ENCODE results near the gene KRTAP26-1.

KRTAP26-1 gene

DNA sequence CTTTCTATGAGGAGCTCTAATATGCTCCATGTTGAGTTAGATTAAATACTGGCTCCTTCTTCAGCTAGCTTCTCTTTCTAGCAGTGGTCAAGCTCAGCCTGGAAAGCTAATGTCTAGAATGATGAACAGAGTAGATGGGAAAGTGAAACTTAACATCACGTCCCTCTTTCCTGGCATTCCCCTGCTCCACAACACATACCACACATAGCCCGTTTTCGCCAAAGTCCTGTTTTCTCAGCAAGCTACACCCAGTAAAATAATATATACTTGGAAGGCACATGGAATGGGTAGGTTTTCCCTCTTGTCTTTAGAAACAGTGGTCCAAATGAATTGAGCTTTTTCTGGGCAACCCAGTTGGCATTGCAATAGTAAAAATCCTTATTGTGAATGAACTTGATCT, 13.6 kb upstream of the KRTAP26-1 start:
- TF ChIP-seq, protein P1, sequence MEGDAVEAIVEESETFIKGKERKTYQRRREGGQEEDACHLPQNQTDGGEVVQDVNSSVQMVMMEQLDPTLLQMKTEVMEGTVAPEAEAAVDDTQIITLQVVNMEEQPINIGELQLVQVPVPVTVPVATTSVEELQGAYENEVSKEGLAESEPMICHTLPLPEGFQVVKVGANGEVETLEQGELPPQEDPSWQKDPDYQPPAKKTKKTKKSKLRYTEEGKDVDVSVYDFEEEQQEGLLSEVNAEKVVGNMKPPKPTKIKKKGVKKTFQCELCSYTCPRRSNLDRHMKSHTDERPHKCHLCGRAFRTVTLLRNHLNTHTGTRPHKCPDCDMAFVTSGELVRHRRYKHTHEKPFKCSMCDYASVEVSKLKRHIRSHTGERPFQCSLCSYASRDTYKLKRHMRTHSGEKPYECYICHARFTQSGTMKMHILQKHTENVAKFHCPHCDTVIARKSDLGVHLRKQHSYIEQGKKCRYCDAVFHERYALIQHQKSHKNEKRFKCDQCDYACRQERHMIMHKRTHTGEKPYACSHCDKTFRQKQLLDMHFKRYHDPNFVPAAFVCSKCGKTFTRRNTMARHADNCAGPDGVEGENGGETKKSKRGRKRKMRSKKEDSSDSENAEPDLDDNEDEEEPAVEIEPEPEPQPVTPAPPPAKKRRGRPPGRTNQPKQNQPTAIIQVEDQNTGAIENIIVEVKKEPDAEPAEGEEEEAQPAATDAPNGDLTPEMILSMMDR (IDR thresholded peaks at IDR 0.05; ENCODE audit: borderline replicate concordance, control extremely low read depth, extremely low read depth, insufficient read depth, missing control alignments): no peak
- in situ Hi-C loops (cut with MboI; ENCODE audit: low sequenced_read_pairs, unreplicated experiment): no loop called here
- DNase-seq (ENCODE audit: low spot score): no peak

DNA sequence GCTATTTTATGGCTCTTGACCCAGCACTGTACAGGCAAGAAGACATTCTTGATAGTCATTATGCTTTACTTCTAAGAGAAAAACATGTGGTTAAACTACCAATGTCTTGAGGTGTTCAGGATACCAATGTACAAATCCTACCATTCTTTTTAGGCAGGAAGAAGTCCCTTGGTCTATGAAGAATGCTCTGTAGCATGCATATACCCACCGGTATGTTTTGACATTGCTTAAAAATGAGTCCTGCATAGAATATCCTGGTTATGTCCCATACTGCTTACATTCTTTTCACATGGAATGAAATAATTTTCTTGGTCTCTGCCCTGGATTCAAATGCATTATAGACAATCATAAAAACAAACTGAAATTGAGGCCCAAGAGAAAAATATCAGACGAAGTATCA, 12.6 kb upstream of the KRTAP26-1 start:
- TF ChIP-seq, protein P1 (IDR thresholded peaks at IDR 0.05; ENCODE audit: borderline replicate concordance, control extremely low read depth, extremely low read depth, insufficient read depth, missing control alignments): no peak

DNA sequence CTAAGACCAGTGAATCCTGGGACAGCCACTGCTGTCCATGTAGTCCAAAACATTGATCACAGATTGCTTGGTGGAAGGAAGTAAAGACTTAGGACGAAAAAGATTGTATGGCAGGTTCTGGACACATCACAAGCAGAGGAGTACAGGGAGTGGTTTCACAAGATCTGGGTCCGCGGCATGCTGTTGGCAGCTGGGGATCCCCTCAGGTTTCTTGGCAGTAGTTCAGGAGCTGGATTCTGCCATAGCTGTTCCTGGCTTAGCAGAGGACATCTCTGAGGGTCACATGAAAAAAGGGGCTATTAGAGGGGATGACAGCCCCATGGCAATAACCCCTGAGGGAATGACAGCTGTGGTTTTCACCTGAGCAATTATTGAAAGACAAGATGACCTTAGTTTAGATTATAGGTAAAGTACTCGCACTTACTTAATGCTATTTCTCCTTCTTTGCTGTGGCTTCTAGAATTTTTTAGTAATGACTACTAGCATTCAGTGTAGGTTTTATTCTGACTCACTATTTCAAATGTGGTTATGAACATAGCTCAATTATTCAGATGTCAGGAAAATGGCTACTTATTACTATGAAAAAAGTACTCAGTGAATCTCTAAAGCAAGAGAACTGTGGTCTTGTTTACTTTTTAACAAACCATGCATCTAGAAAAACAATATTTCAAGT, 9.2 kb upstream of the KRTAP26-1 start:
- in situ Hi-C loops (cut with MboI; ENCODE audit: low sequenced_read_pairs, unreplicated experiment): no loop called here
- DNase-seq (ENCODE audit: low spot score): no peak
- TF ChIP-seq, protein P1 (IDR thresholded peaks at IDR 0.05; ENCODE audit: borderline replicate concordance, control extremely low read depth, extremely low read depth, insufficient read depth, missing control alignments): no peak

More for the DNA sequence above, 12.6 kb upstream of the KRTAP26-1 start:
- in situ Hi-C loops (cut with MboI; ENCODE audit: low sequenced_read_pairs, unreplicated experiment): no loop called here
- no peak for DNase-seq (ENCODE audit: low spot score)

DNA sequence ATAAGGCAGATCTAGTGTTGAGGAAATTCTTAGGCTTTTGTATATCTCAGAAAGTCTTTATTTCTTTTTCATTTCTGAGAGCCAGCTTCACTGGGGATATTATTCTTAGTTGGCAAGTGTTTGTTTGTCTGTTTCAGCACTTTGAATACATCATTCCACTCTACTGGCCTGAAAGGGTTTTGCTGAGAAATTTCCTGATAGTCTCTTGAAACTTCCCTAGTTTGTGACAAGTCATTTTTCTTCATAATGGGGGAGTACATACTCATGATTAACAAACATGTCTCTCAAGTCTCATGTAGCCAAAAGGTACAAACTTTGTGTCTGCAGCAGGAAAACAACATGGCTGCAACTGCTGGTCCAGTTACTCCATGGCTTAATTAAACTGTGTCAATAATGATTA, 6.3 kb upstream of the KRTAP26-1 start:
- TF ChIP-seq, protein P1 (IDR thresholded peaks at IDR 0.05; ENCODE audit: borderline replicate concordance, control extremely low read depth, extremely low read depth, insufficient read depth, missing control alignments): no peak
- in situ Hi-C loops (cut with MboI; ENCODE audit: low sequenced_read_pairs, unreplicated experiment): no loop called here
- DNase-seq (ENCODE audit: low spot score): no peak

DNA sequence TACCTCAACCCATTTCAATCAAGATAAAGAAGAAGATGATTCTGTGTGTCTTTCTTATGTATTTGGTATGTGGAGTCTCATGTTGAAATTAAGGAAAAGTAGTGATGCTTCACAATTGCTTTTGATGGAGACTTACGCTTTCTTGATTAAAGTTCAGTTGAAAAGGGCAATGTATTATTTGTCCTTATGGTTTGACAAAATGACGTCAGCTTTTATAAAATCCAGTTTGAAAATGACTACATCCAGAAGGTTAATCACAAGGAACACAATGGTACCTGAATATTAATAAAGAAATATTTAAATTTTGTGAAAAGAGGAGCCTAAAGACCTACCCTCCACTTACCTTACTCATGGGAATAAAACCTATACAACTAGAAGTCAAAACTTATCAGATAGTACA, 4.4 kb downstream of the KRTAP26-1 start:
- TF ChIP-seq, protein P1 (IDR thresholded peaks at IDR 0.05; ENCODE audit: borderline replicate concordance, control extremely low read depth, extremely low read depth, insufficient read depth, missing control alignments): no peak
- DNase-seq (ENCODE audit: low spot score): no peak
- in situ Hi-C loops (cut with MboI; ENCODE audit: low sequenced_read_pairs, unreplicated experiment): no loop called here

DNA sequence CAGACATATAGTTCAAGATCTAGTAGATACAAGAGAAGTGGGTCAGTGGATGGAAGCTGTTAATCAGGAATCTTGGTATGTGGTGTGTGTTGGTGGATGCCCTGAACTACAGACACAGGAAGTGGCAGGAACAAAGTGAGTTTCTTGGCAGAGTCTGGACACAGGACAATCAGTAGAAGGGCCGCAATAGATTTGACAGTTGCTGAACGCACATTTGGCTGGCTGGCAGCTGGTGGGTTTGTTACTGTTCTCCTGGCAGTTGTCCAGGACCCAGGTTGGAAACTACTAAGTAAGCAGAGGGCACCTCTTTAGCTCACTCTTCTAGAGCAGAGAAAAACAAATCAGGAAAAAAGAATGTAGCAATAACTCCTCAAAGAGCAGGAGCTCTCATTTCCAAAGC, 13.2 kb downstream of the KRTAP26-1 start:
- no peak for DNase-seq (ENCODE audit: low spot score)
- TF ChIP-seq, protein P1 (IDR thresholded peaks at IDR 0.05; ENCODE audit: borderline replicate concordance, control extremely low read depth, extremely low read depth, insufficient read depth, missing control alignments): no peak
- in situ Hi-C loops (cut with MboI; ENCODE audit: low sequenced_read_pairs, unreplicated experiment): no loop called here
